ENCODE results near the gene PHLPP2.
A peak's percentile ranks its signal among the peaks of the same experiment; 100 is the strongest.

PHLPP2 gene

GRCh38 chr16:71724320-71724751 is at the start of gene PHLPP2:
Gene PHLPP2 (minus strand): TSS chr16:71724701. CDS start chr16:71714795, 9,906 bp downstream.
- DNase-seq (ENCODE audit: extremely low read depth, insufficient read length), result no peak
- H3K36me3 ChIP-seq (ENCODE audit: control insufficient read depth, insufficient read depth, low read length), result no peaks in the 10 kb centered on the region

GRCh38 chr16:71771571-71771970 is 47.1 kb upstream of the PHLPP2 start:
- TF ChIP-seq CTCF (IDR thresholded peaks at IDR 0.05; ENCODE audit: insufficient read depth, low read length, poor library complexity, severe bottlenecking), result no peak
- Histone ChIP-seq H3K36me3 (ENCODE audit: control insufficient read depth, insufficient read depth, low read length) (peaks cover 2% of the 10 kb centered on the region), H3K27me3 (replicated peaks; ENCODE audit: control insufficient read depth, insufficient read depth, low read length) (no peaks in the 10 kb centered on the region), H3K4me3 (replicated peaks; ENCODE audit: low read depth, low read length) (no peak overlapping the region)
- DNase-seq (ENCODE audit: extremely low read depth, insufficient read length), result no peak

More at GRCh38 chr16:71724320-71724751, at the start of gene PHLPP2:
- no peak for TF ChIP-seq CTCF (IDR thresholded peaks at IDR 0.05; ENCODE audit: insufficient read depth, low read length, poor library complexity, severe bottlenecking)
- H3K27me3 ChIP-seq (replicated peaks; ENCODE audit: control insufficient read depth, insufficient read depth, low read length), result no peaks in the 10 kb centered on the region
- H3K4me3 ChIP-seq (replicated peaks; ENCODE audit: low read depth, low read length), result peak within 1 kb of the TSS; percentile 66

- Histone ChIP-seq H3K36me3 (ENCODE audit: control insufficient read depth, insufficient read depth, low read length) (peaks cover 2% of the 10 kb centered on the region), H3K27me3 (replicated peaks; ENCODE audit: control insufficient read depth, insufficient read depth, low read length) (no peaks in the 10 kb centered on the region)
- no peak for TF ChIP-seq CTCF (IDR thresholded peaks at IDR 0.05; ENCODE audit: insufficient read depth, low read length, poor library complexity, severe bottlenecking)
These were observed 44.7 kb upstream of the PHLPP2 start for GRCh38 chr16:71769222-71769621.

GRCh38 chr16:71767060-71767900 is 42.8 kb upstream of the PHLPP2 start:
- H3K27me3 ChIP-seq (replicated peaks; ENCODE audit: control insufficient read depth, insufficient read depth, low read length), result no peaks in the 10 kb centered on the region
- H3K36me3 ChIP-seq (ENCODE audit: control insufficient read depth, insufficient read depth, low read length), result peaks cover 6% of the 10 kb centered on the region
- TF ChIP-seq CTCF (IDR thresholded peaks at IDR 0.05; ENCODE audit: insufficient read depth, low read length, poor library complexity, severe bottlenecking), result no peak
- H3K4me3 ChIP-seq (replicated peaks; ENCODE audit: low read depth, low read length), result no peak overlapping the region
- no peak for DNase-seq (ENCODE audit: extremely low read depth, insufficient read length)

More at GRCh38 chr16:71769222-71769621, 44.7 kb upstream of the PHLPP2 start:
- no peak overlapping the region for H3K4me3 ChIP-seq (replicated peaks; ENCODE audit: low read depth, low read length)
- no peak for DNase-seq (ENCODE audit: extremely low read depth, insufficient read length)

GRCh38 chr16:71762186-71762585 is 37.7 kb upstream of the PHLPP2 start:
- H3K36me3 ChIP-seq (ENCODE audit: control insufficient read depth, insufficient read depth, low read length), result peaks cover 8% of the 10 kb centered on the region
- TF ChIP-seq CTCF (IDR thresholded peaks at IDR 0.05; ENCODE audit: insufficient read depth, low read length, poor library complexity, severe bottlenecking), result no peak
- no peak overlapping the region for H3K4me3 ChIP-seq (replicated peaks; ENCODE audit: low read depth, low read length)
- DNase-seq (ENCODE audit: extremely low read depth, insufficient read length), result no peak
- no peaks in the 10 kb centered on the region for H3K27me3 ChIP-seq (replicated peaks; ENCODE audit: control insufficient read depth, insufficient read depth, low read length)

Measured in GM06990 (cell line).